DND-41 (cell line): ENCODE results near the gene SPATA4.

Experiments used
- ATAC-seq: fragments of 200-7000 bp; cut with Tn5 transposase; 3 replicates; pipeline ENCODE4 v1.9.1; 2021; ENCODE audit warnings: low read depth; ENCODE audit not compliant: insufficient read depth
- DNase-seq: peaks from one replicate; pipeline ENCODE4 v3.0.0-alpha.2; 2020
- H2AFZ ChIP-seq: 2 replicates; pipeline ENCODE4 v1.6.0; 2012; ENCODE audit warnings: low read depth, low read length
- H3K27ac ChIP-seq: 2 replicates; pipeline ENCODE4 v1.5.1; 2012; ENCODE audit warnings: low read length, inconsistent platforms
- H3K27me3 ChIP-seq: fragments of 200-600 bp; sonication (generic); 2 replicates; pipeline ENCODE4 v1.6.0; 2012; ENCODE audit warnings: low read length, mild to moderate bottlenecking, inconsistent platforms; ENCODE audit not compliant: insufficient read depth, poor library complexity
- H3K36me3 ChIP-seq: 2 replicates; pipeline ENCODE4 v1.5.1; 2012; ENCODE audit warnings: low read length, inconsistent platforms; ENCODE audit not compliant: insufficient read depth
- H3K4me1 ChIP-seq: 2 replicates; pipeline ENCODE4 v1.5.1; 2012; ENCODE audit warnings: mild to moderate bottlenecking, low read length; ENCODE audit not compliant: insufficient read depth
- H3K4me2 ChIP-seq: 2 replicates; pipeline ENCODE4 v1.6.0; 2012; ENCODE audit warnings: mild to moderate bottlenecking, moderate library complexity, low read length, inconsistent platforms; ENCODE audit not compliant: insufficient read depth
- H3K4me3 ChIP-seq, 2 experiments: fragments of 200-600 bp in 1 of 2; shearing (Covaris generic) in 1 of 2; 2 replicates each; pipeline ENCODE4 v1.5.1; 2012 to 2016; ENCODE audit warnings: inconsistent platforms in 2 of 2, low read length in 2 of 2, mild to moderate bottlenecking in 2 of 2, low read depth in 1 of 2, moderate library complexity in 1 of 2
- H3K79me2 ChIP-seq: 2 replicates; pipeline ENCODE4 v1.6.0; 2012; ENCODE audit warnings: low read length, inconsistent platforms; ENCODE audit not compliant: insufficient read depth
- H3K9ac ChIP-seq: 2 replicates; pipeline ENCODE4 v1.6.0; 2012; ENCODE audit warnings: low read depth, mild to moderate bottlenecking, inconsistent platforms, low read length, moderate library complexity
- H3K9me3 ChIP-seq: 2 replicates; pipeline ENCODE4 v1.5.1; 2012; ENCODE audit warnings: low read length, moderate library complexity, mild to moderate bottlenecking, inconsistent platforms; ENCODE audit not compliant: insufficient read depth, severe bottlenecking
- H4K20me1 ChIP-seq: 2 replicates; pipeline ENCODE4 v1.6.0; 2012; ENCODE audit warnings: low read length; ENCODE audit not compliant: insufficient read depth
- CTCF ChIP-seq: IDR thresholded peaks from 2 replicates; pipeline ENCODE4 v1.5.1; 2012; ENCODE audit warnings: borderline replicate concordance, low read length, moderate library complexity, mild to moderate bottlenecking; ENCODE audit not compliant: poor library complexity, severe bottlenecking; ENCODE audit errors: extremely low read depth
- EZH2 ChIP-seq: IDR thresholded peaks from 3 replicates; pipeline ENCODE4 v1.6.1; 2012; ENCODE audit warnings: borderline replicate concordance, low read depth, mild to moderate bottlenecking, moderate library complexity, low read length, inconsistent platforms; ENCODE audit not compliant: severe bottlenecking

Gene SPATA4

DNA sequence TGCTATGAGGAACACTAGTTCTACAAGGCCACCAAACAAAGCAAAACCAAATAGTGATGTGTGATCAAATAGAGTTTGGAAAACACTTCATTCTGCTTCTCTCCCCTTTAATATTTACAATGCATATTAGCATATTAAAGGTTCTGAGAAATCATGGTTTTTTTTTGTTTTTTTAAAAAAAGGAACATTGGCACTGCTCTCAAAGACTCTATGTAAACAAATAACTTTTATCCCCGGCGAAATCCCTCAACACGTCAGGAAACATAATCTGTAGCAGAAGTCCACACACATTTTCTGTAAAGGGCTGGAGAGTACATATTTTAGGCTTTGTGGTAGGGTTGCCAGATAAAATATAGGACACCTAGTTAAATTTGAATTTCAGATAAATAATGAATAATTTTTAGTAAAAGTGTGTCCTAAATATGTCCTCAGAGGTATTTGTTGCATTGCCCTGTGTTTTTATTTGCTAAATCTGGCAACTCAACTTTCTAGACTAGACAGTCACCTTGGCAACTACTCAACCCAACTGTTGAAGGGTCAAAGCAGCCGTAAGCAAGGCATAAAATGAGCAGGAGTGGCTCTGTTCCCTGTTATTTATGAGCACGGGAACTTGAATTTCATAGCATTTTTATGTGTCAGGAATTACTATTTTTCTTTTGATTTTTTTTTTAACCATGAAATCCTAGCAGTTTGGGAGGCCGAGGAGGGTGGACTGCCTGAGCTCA, 8.6 kb downstream of the SPATA4 start:
- peaks cover 14% of the 10 kb centered on the region for H3K27me3 ChIP-seq

DNA sequence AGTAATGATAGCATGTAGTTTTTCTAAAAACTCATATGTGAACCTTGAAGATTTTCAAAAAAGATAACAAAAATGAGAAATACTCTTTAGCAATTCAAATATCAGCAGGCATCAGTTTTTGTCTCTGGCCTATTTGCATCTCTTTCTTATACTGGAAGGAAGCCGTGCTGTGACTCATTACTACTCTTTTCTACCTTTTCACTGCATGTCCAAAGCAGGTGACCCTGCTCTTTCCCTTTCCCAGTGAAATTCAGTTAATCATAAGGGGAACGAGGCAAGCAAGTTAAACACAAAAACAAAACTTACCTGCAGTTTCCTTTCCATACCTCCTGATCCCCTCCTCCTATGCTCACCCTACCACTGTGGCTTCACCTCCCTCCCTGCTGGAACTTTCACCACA, 9.3 kb downstream of the SPATA4 start:
- no peak overlapping the region for H3K9ac ChIP-seq
- H3K27me3 ChIP-seq = peaks cover 12% of the 10 kb centered on the region
- no peaks in the 10 kb centered on the region for H3K79me2 ChIP-seq
- H3K9me3 ChIP-seq = no peaks in the 10 kb centered on the region
- no peaks in the 10 kb centered on the region for H3K4me1 ChIP-seq
- H3K4me3 ChIP-seq = no peak overlapping the region
- no peak for ATAC-seq
- no peak for DNase-seq
- no peak overlapping the region for H3K27ac ChIP-seq
- TF ChIP-seq CTCF = no peak
- no peak for TF ChIP-seq EZH2
- no peaks in the 10 kb centered on the region for H4K20me1 ChIP-seq
- H3K36me3 ChIP-seq = no peaks in the 10 kb centered on the region
- no peak overlapping the region for H2AFZ ChIP-seq
- H3K4me2 ChIP-seq = no peak overlapping the region

More for the DNA sequence above, 8.6 kb downstream of the SPATA4 start:
- ATAC-seq = no peak
- no peak for TF ChIP-seq CTCF
- TF ChIP-seq EZH2 = no peak
- H3K4me3 ChIP-seq = no peak overlapping the region
- H3K9ac ChIP-seq = no peak overlapping the region
- H3K4me2 ChIP-seq = no peak overlapping the region
- H3K36me3 ChIP-seq = no peaks in the 10 kb centered on the region
- no peak for DNase-seq
- no peaks in the 10 kb centered on the region for H3K79me2 ChIP-seq
- no peaks in the 10 kb centered on the region for H3K9me3 ChIP-seq
- no peaks in the 10 kb centered on the region for H3K4me1 ChIP-seq
- H2AFZ ChIP-seq = no peak overlapping the region
- no peaks in the 10 kb centered on the region for H4K20me1 ChIP-seq
- no peak overlapping the region for H3K27ac ChIP-seq

DNA sequence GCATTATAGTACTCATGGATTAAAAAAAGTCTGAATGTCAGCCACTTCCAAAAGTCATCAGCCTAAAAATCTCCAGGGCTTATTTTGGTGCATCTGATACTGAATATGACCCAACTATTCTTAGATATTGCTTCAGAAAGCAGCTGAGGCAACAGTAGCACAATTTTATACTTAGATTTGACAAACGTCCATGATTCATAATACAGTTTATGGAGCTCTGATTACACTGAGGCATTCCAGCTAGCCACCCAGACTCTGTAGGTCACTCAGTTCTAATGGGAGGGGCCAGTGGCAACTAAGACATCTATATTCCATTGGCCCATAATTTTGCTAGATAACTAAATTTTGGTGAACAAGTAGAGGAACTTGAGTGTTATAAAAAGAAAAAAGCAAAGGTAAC, 10.3 kb downstream of the SPATA4 start:
- no peak overlapping the region for H3K4me3 ChIP-seq
- DNase-seq (no peak), ATAC-seq (no peak)
- H3K27me3 ChIP-seq = peaks cover 12% of the 10 kb centered on the region
- no peaks in the 10 kb centered on the region for H3K4me1 ChIP-seq
- no peak overlapping the region for H3K9ac ChIP-seq
- no peaks in the 10 kb centered on the region for H3K79me2 ChIP-seq
- H4K20me1 ChIP-seq = no peaks in the 10 kb centered on the region
- no peaks in the 10 kb centered on the region for H3K9me3 ChIP-seq
- no peak for TF ChIP-seq EZH2
- TF ChIP-seq CTCF = no peak
- no peaks in the 10 kb centered on the region for H3K36me3 ChIP-seq
- no peak overlapping the region for H3K27ac ChIP-seq
- H2AFZ ChIP-seq = no peak overlapping the region
- no peak overlapping the region for H3K4me2 ChIP-seq

DNA sequence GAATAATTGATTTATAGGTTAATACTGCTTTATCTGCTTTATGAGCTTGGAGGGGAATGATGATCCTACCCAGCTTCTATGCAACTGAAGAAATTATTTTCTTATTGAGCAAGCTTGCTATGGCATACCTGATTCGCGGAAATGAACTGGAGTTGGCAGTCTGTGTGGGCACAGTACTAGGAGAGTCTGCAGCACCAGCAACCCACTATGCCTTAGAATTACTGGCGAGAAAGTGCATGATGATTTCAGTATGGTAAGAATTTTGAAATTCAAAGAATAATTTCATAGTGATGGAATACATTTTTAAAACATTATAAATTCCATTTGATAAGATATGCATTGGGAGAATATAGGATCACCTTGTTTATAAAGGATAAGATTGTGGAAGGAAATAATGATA, 32.3 kb downstream of the SPATA4 start:
- no peaks in the 10 kb centered on the region for H3K36me3 ChIP-seq
- H3K4me1 ChIP-seq = no peaks in the 10 kb centered on the region
- no peaks in the 10 kb centered on the region for H3K27me3 ChIP-seq
- H4K20me1 ChIP-seq = no peaks in the 10 kb centered on the region
- no peak overlapping the region for H3K4me2 ChIP-seq
- TF ChIP-seq CTCF (no peak), EZH2 (no peak)
- no peak overlapping the region for H3K27ac ChIP-seq
- H2AFZ ChIP-seq = no peak overlapping the region
- DNase-seq = no peak
- no peak overlapping the region for H3K9ac ChIP-seq
- no peaks in the 10 kb centered on the region for H3K9me3 ChIP-seq
- H3K4me3 ChIP-seq = no peak overlapping the region
- no peaks in the 10 kb centered on the region for H3K79me2 ChIP-seq
- ATAC-seq = no peak
